ENCODE results near the gene ZNF513. TPM values are rescaled to one million over a fixed set of nuclear protein-coding genes. Genes with fewer than 3 reads are reported as not detected.

ZNF513 gene
- total and polyA plus RNA-seq, 2 donors (not counting 3 experiments of a cell fraction or from before 2014, with no cell fraction given) = 19.0 to 30.6 TPM

DNA sequence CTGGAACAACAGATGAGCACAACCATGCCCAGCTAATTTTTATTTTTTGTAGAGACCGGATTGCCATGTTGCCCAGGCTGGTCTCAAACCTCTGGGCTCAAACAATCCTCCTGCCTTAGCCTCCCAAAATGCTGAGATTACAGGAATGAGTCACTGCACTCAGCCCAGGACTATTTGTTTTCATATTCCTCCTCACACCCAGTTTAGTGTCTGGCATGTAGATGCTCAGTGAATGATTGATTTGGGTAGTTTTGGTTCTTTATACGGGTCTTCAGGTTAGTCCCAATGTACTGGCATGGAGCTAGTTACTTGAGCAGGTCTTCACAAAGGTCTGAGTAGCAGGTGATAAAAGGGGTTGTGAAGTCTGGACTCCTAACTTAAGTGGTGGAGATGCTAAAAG lies 16.6 kb downstream of the ZNF513 start:
- no peak for FAIRE-seq
- TF ChIP-seq, protein P1, sequence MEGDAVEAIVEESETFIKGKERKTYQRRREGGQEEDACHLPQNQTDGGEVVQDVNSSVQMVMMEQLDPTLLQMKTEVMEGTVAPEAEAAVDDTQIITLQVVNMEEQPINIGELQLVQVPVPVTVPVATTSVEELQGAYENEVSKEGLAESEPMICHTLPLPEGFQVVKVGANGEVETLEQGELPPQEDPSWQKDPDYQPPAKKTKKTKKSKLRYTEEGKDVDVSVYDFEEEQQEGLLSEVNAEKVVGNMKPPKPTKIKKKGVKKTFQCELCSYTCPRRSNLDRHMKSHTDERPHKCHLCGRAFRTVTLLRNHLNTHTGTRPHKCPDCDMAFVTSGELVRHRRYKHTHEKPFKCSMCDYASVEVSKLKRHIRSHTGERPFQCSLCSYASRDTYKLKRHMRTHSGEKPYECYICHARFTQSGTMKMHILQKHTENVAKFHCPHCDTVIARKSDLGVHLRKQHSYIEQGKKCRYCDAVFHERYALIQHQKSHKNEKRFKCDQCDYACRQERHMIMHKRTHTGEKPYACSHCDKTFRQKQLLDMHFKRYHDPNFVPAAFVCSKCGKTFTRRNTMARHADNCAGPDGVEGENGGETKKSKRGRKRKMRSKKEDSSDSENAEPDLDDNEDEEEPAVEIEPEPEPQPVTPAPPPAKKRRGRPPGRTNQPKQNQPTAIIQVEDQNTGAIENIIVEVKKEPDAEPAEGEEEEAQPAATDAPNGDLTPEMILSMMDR (IDR thresholded peaks at IDR 0.05; ENCODE audit: extremely low read depth in 1 of 2, insufficient read depth in 1 of 2, low read depth in 1 of 2, low read length in 2 of 2) = no peak
- TF ChIP-seq GATA2 (IDR thresholded peaks at IDR 0.05; ENCODE audit: insufficient read depth, insufficient read length, low read depth, low read length) (no peak), MYC (IDR thresholded peaks at IDR 0.05; ENCODE audit: low read depth, low read length) (no peak), FOS (IDR thresholded peaks at IDR 0.05; ENCODE audit: borderline replicate concordance, insufficient read depth, low read length) (no peak)
- Histone ChIP-seq H3K27ac (ENCODE audit: insufficient read depth, low read depth, low read length) (no peak overlapping the region), H3K27me3 (ENCODE audit: control insufficient read depth in 2 of 2, insufficient read depth in 2 of 2, low read length in 2 of 2) (no peaks in the 10 kb centered on the region), H3K9ac (replicated peaks; ENCODE audit: extremely low read depth, insufficient read depth, low read length) (no peak overlapping the region), H3K79me2 (ENCODE audit: control insufficient read depth, insufficient read depth, low read length) (peaks cover 3% of the 10 kb centered on the region), H3K9me1 (replicated peaks; ENCODE audit: control insufficient read depth, extremely low read depth, insufficient read depth, low read length) (no peaks in the 10 kb centered on the region), H3K4me3 (replicated peaks in 1 of 3; ENCODE audit: insufficient read depth in 1 of 3, low read depth in 1 of 3, low read length in 3 of 3) (no peak overlapping the region), H3K4me2 (ENCODE audit: insufficient read depth, low read length) (no peak overlapping the region), H3K4me1 (ENCODE audit: control insufficient read depth, extremely low read depth, insufficient read depth, low read length) (peaks cover under 1% of the 10 kb centered on the region), H3K9me3 (replicated peaks; ENCODE audit: control insufficient read depth, insufficient read depth, low read length) (no peaks in the 10 kb centered on the region), H4K20me1 (replicated peaks; ENCODE audit: control insufficient read depth, extremely low read depth, insufficient read depth, low read length) (no peaks in the 10 kb centered on the region), H2AFZ (ENCODE audit: low read depth, low read length) (no peak overlapping the region), H3K36me3 (ENCODE audit: control insufficient read depth in 2 of 2, extremely low read depth in 1 of 2, insufficient read depth in 2 of 2, low read length in 2 of 2) (peaks cover 5 to 30% of the 10 kb centered on the region in 2 experiments)
- intact Hi-C loops (cut with micrococcal nuclease) (no loop called here), dilution Hi-C loops (cut with MboI; ENCODE audit: extremely low pct_ligation_motif_present, low sequenced_read_pairs) (no loop called here)
- no TSS peak for BruUV-seq (replicated peaks)
- no peak for DNase-seq (ENCODE audit: low read depth, low spot score)
- ChIA-PET POLR2A (no interaction called here), CTCF (no interaction called here)

DNA sequence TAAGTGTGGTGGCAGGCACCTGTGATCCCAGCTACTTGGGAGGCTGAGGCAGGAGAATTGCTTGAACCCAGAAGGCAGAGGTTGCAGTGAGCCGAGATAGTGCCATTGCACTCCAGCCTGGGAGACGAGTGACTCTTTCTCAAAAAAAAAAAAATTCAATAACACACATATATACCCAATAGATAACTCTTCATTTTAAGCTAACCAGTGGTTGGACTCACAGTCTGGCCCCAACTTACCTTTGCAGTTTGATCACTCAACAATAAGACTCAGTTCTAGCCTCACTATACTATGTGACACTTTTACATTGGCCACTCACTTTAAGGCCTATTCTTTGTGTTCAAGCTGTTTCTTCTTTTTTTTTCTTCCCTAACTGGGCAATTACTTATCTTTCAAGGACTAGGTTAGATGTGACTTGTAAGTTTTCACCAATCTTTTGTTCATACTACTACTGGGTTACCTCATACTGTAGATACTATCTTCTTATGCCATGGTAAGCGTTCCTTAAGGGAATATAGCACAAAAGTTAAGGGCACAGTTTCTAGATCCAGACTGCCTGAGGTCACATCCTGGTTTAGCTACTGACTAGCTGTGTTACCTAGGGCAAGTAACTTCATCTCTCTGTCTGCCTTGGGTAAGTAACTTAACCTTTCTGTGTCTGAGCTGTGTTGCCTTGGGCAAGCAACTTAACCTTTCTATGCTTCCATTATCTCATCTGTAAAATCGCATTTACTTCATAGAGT lies 17.7 kb downstream of the ZNF513 start:
- TF ChIP-seq POLR2A (IDR thresholded peaks at IDR 0.05; ENCODE audit: low read depth, low read length) (peak; percentile 45), GATA2 (IDR thresholded peaks at IDR 0.05; ENCODE audit: insufficient read depth, insufficient read length, low read depth, low read length) (no peak)
- no TSS peak for BruUV-seq (replicated peaks)
- dilution Hi-C loops (cut with MboI; ENCODE audit: extremely low pct_ligation_motif_present, low sequenced_read_pairs) (no loop called here), intact Hi-C loops (cut with micrococcal nuclease) (no loop called here)
- H3K27ac ChIP-seq (ENCODE audit: insufficient read depth, low read depth, low read length) = no peak overlapping the region
- no peaks in the 10 kb centered on the region for H3K9me3 ChIP-seq (replicated peaks; ENCODE audit: control insufficient read depth, insufficient read depth, low read length)
- no peaks in the 10 kb centered on the region for H3K27me3 ChIP-seq (ENCODE audit: control insufficient read depth in 2 of 2, insufficient read depth in 2 of 2, low read length in 2 of 2)
- no peak overlapping the region for H2AFZ ChIP-seq (ENCODE audit: low read depth, low read length)
- peaks cover 5 to 26% of the 10 kb centered on the region in 2 experiments for H3K36me3 ChIP-seq (ENCODE audit: control insufficient read depth in 2 of 2, extremely low read depth in 1 of 2, insufficient read depth in 2 of 2, low read length in 2 of 2)
- H3K9me1 ChIP-seq (replicated peaks; ENCODE audit: control insufficient read depth, extremely low read depth, insufficient read depth, low read length) = no peaks in the 10 kb centered on the region
- H3K4me2 ChIP-seq (ENCODE audit: insufficient read depth, low read length) = no peak overlapping the region
- no peaks in the 10 kb centered on the region for H4K20me1 ChIP-seq (replicated peaks; ENCODE audit: control insufficient read depth, extremely low read depth, insufficient read depth, low read length)
- H3K4me1 ChIP-seq (ENCODE audit: control insufficient read depth, extremely low read depth, insufficient read depth, low read length) = peaks cover 3% of the 10 kb centered on the region
- H3K4me3 ChIP-seq (replicated peaks in 1 of 3; ENCODE audit: insufficient read depth in 1 of 3, low read depth in 1 of 3, low read length in 3 of 3) = no peak overlapping the region
- peak; percentile 44 for FAIRE-seq
- POLR2A ChIA-PET = no interaction called here
- CTCF ChIA-PET = no interaction called here
- no peak overlapping the region for H3K9ac ChIP-seq (replicated peaks; ENCODE audit: extremely low read depth, insufficient read depth, low read length)
- no peak for DNase-seq (ENCODE audit: low read depth, low spot score)
- H3K79me2 ChIP-seq (ENCODE audit: control insufficient read depth, insufficient read depth, low read length) = peaks cover 8% of the 10 kb centered on the region

All from endothelial cell of umbilical vein (primary cell).